ENCODE data around the gene INMT.
"Not testable (repeated sequence)": the region's sequence is repeated elsewhere in the genome, so short reads cannot be mapped to it uniquely, and the experiment has no call there.

DNA sequence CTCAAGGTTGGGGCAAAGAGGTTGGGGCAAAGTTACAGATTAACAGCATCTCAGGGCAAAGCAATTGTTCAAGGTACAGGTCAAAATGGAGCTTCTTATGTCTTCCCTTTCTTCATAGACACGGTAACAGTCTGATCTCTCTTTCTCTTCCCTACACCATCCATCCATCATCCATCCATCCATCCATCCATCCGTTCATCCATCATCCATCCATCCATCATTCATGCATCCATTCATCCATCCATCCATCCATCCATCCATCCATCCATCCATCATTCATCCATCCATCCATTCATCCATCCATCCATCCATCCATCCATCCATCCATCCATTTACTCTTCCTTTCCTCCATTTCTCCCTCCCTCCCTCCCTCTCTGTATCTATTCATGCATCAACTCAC, 32.5 kb upstream of the INMT start:
- TF ChIP-seq POLR2A, CTCF, POLR2AphosphoS5, EP300 (IDR thresholded peaks at IDR 0.05): not testable (repeated sequence)
